HepG2 (cell line): ENCODE data around the gene ATP13A2. TPM values are rescaled to one million over a fixed set of nuclear protein-coding genes. Genes with fewer than 3 reads are reported as not detected.

Experiments
- ATF3 ChIP-seq: sonication (generic); formaldehyde crosslinking; IDR thresholded peaks from 2 replicates; pipeline ENCODE4 v1.4.0; 2020; ENCODE audit warnings: missing genetic modification reagents
- ATF5 ChIP-seq: sonication (generic); formaldehyde crosslinking; IDR thresholded peaks from 2 replicates; pipeline ENCODE4 v1.4.0; 2020; ENCODE audit warnings: mild to moderate bottlenecking, low read depth, missing genetic modification reagents
- ATF7-NPFF ChIP-seq: sonication (generic); formaldehyde crosslinking; IDR thresholded peaks from 2 replicates; pipeline ENCODE4 v1.8.1; 2023; ENCODE audit warnings: mild to moderate bottlenecking, low read depth, missing genetic modification reagents, moderate library complexity
- BATF2 ChIP-seq: sonication (generic); formaldehyde crosslinking; IDR thresholded peaks from 2 replicates; pipeline ENCODE4 v1.8.0; 2022; ENCODE audit warnings: mild to moderate bottlenecking, missing genetic modification reagents, moderate library complexity
- CREM ChIP-seq, 2 experiments: sonication (generic) in 1 of 2; formaldehyde crosslinking in 1 of 2; IDR thresholded peaks; 2 replicates each; pipeline versions ENCODE4 v1.4.0 to v1.6.1; 2016 to 2020; ENCODE audit warnings: antibody characterized with exemption in 1 of 2, mild to moderate bottlenecking in 1 of 2, missing genetic modification reagents in 1 of 2
- DNMT1 ChIP-seq: sonication (generic); formaldehyde crosslinking; IDR thresholded peaks from 2 replicates; pipeline ENCODE4 v1.5.1; 2020; ENCODE audit warnings: mild to moderate bottlenecking, missing genetic modification reagents
- DRAP1 ChIP-seq: IDR thresholded peaks from 2 replicates; pipeline ENCODE4 v1.6.1; 2016; ENCODE audit warnings: missing genetic modification reagents, missing compliant biosample characterization
- GABPB1 ChIP-seq: IDR thresholded peaks from 2 replicates; pipeline ENCODE4 v1.6.1; 2016; ENCODE audit warnings: mild to moderate bottlenecking, missing genetic modification reagents, moderate library complexity, missing compliant biosample characterization
- GZF1 ChIP-seq: sonication (generic); formaldehyde crosslinking; IDR thresholded peaks from 2 replicates; pipeline ENCODE4 v1.5.1; 2020; ENCODE audit warnings: mild to moderate bottlenecking, missing genetic modification reagents
- IKZF4 ChIP-seq: sonication (generic); formaldehyde crosslinking; IDR thresholded peaks from 2 replicates; pipeline ENCODE4 v1.5.1; 2020; ENCODE audit warnings: borderline replicate concordance, mild to moderate bottlenecking, low read depth, missing genetic modification reagents; ENCODE audit errors: not compliant biosample characterization
- JUN ChIP-seq: sonication (generic); formaldehyde crosslinking; IDR thresholded peaks from 2 replicates; pipeline ENCODE4 v1.4.0; 2020; ENCODE audit warnings: mild to moderate bottlenecking, missing genetic modification reagents
- KAT8 ChIP-seq: IDR thresholded peaks from 2 replicates; pipeline ENCODE4 v1.6.1; 2016; ENCODE audit warnings: missing genetic modification reagents, missing compliant biosample characterization
- KMT2A ChIP-seq: sonication (generic); formaldehyde crosslinking; IDR thresholded peaks from 2 replicates; pipeline ENCODE4 v1.4.0; 2020; ENCODE audit warnings: missing genetic modification reagents
- MAX ChIP-seq: IDR thresholded peaks from 2 replicates; pipeline ENCODE4 v1.6.1; 2012; ENCODE audit warnings: inconsistent platforms
- MBD4 ChIP-seq: IDR thresholded peaks from 2 replicates; pipeline ENCODE4 v1.6.1; 2012; ENCODE audit warnings: low read length, inconsistent platforms, borderline replicate concordance
- MEIS1 ChIP-seq: sonication (generic); formaldehyde crosslinking; IDR thresholded peaks from 2 replicates; pipeline ENCODE4 v1.9.0; 2021; ENCODE audit warnings: mild to moderate bottlenecking, missing genetic modification reagents, moderate library complexity, borderline replicate concordance
- MXD4 ChIP-seq: IDR thresholded peaks from 2 replicates; pipeline ENCODE4 v1.6.1; 2016; ENCODE audit warnings: mild to moderate bottlenecking, missing biosample characterization, missing genetic modification reagents
- NAIF1 ChIP-seq: sonication (generic); formaldehyde crosslinking; IDR thresholded peaks from 2 replicates; pipeline ENCODE4 v1.5.0; 2020; ENCODE audit warnings: mild to moderate bottlenecking, missing genetic modification reagents, borderline replicate concordance
- POLR2G ChIP-seq: fragments of 200-400 bp; formaldehyde crosslinking; IDR thresholded peaks from 2 replicates; pipeline ENCODE4 v1.6.1; 2018; ENCODE audit warnings: mild to moderate bottlenecking, low read depth, low read length, moderate library complexity
- SAP130 ChIP-seq: IDR thresholded peaks from 2 replicates; pipeline ENCODE4 v1.6.1; 2016; ENCODE audit warnings: low read depth
- SOX6 ChIP-seq, 2 experiments: fragments of 450-650 bp in 1 of 2; sonication (generic) in 1 of 2; formaldehyde crosslinking in 1 of 2; IDR thresholded peaks; 2 replicates each; pipeline versions ENCODE4 v1.4.0 to v1.6.1; 2017 to 2020; ENCODE audit warnings: antibody characterized with exemption in 1 of 2, mild to moderate bottlenecking in 1 of 2, missing genetic modification reagents in 1 of 2
- TEF ChIP-seq: sonication (generic); formaldehyde crosslinking; IDR thresholded peaks from 2 replicates; pipeline ENCODE4 v1.5.0; 2020; ENCODE audit warnings: missing genetic modification reagents
- ZNF30 ChIP-seq: sonication (generic); formaldehyde crosslinking; IDR thresholded peaks from 2 replicates; pipeline ENCODE4 v1.5.0; 2020; ENCODE audit warnings: mild to moderate bottlenecking, missing genetic modification reagents
- ZNF546 ChIP-seq: sonication (generic); formaldehyde crosslinking; conservative IDR thresholded peaks from 2 replicates; pipeline ENCODE4 v1.8.1; 2023; ENCODE audit warnings: mild to moderate bottlenecking, missing genetic modification reagents
- ZNF660 ChIP-seq: sonication (generic); formaldehyde crosslinking; IDR thresholded peaks from 2 replicates; pipeline ENCODE4 v1.5.1; 2020; ENCODE audit warnings: mild to moderate bottlenecking, low read depth, missing genetic modification reagents, borderline replicate concordance
- polyA plus RNA-seq, 8 experiments: library from polyadenylated mRNA; depleted of rRNA in 3 of 8; stranded (reverse) in 7 of 8; unstranded in 1 of 8; fragments of >200 nt; fragmentation: Illumina TruSeq in 4 of 8; extraction: Trizol in 4 of 8; gene quantifications; 2 replicates each; pipeline versions ENCODE4 v1.2.1 to v1.2.3, GENCODE V29; 2011 to 2016; ENCODE audit warnings: low read depth in 4 of 8, missing spikeins in 1 of 8, mixed read lengths in 1 of 8; ENCODE audit not compliant: insufficient read depth in 1 of 8
- total RNA-seq, 5 experiments: library from RNA; depleted of rRNA; stranded (reverse); fragments of >200 nt; fragmentation: Illumina TruSeq; extraction: Trizol; gene quantifications; 2 replicates each; pipeline ENCODE4 v1.2.3, GENCODE V29; 2016; ENCODE audit warnings: low read depth in 1 of 5

Gene ATP13A2
- total and polyA plus RNA-seq, 2 of the 13 experiments (the other 11 are each of a cell fraction or from before 2014, with no cell fraction given): 13.2 to 16.2 TPM

- TF ChIP-seq IKZF4 (CRISPR knock-in tag): no peak
- TF ChIP-seq ZNF546 (CRISPR knock-in tag): peak; percentile 40; the same call in 1 of the 2 replicates
- peak; percentile 97 for TF ChIP-seq GABPB1
- peak; percentile 20; the same call in 1 of the 2 replicates for TF ChIP-seq ATF7-NPFF (CRISPR knock-in tag)
- TF ChIP-seq GZF1 (CRISPR knock-in tag): no peak
- no peak for TF ChIP-seq ATF5 (CRISPR knock-in tag)
- TF ChIP-seq POLR2G: peak; percentile 86
- no peak for TF ChIP-seq ZNF660
- no peak for TF ChIP-seq BATF2
- TF ChIP-seq SOX6 (IDR thresholded peaks at IDR 0.05): no peak
- peak; percentile 44 for TF ChIP-seq SOX6 (CRISPR knock-in tag; IDR thresholded peaks at IDR 0.05)
- peak; percentile 86 for TF ChIP-seq SAP130 (CRISPR knock-in tag)
- peak; percentile 87 for TF ChIP-seq KMT2A (CRISPR knock-in tag)
- TF ChIP-seq ZNF30 (CRISPR knock-in tag): no peak
- TF ChIP-seq MBD4: no peak
- no peak for TF ChIP-seq MEIS1
- TF ChIP-seq JUN (CRISPR knock-in tag): no peak
- peak; percentile 84 for TF ChIP-seq CREM (IDR thresholded peaks at IDR 0.05)
- TF ChIP-seq CREM (CRISPR knock-in tag; IDR thresholded peaks at IDR 0.05): 0 out of 2 replicates have a peak, but pooled peaks have one; percentile 33
- TF ChIP-seq KAT8 (CRISPR knock-in tag): peak; percentile 94
- TF ChIP-seq ATF3 (CRISPR knock-in tag): peak; percentile 33; the same call in 1 of the 2 replicates
- TF ChIP-seq TEF: no peak
- TF ChIP-seq MXD4 (CRISPR knock-in tag): no peak
- peak; percentile 92 for TF ChIP-seq DRAP1 (CRISPR knock-in tag)
- no peak for TF ChIP-seq DNMT1 (CRISPR knock-in tag)
- no peak for TF ChIP-seq MAX
- no peak for TF ChIP-seq NAIF1
Measured at GRCh38 chr1:17053685-17054410, 42.1 kb upstream of the ATP13A2 start, which contains the start of gene SDHB (continued).
